HG03135 (cell line): ENCODE data around the gene RFC2.
"Not testable (repeated sequence)": the region's sequence is repeated elsewhere in the genome, so short reads cannot be mapped to it uniquely, and the experiment has no call there.

ENCODE experiments used
- ATAC-seq: cut with Tn5 transposase; IDR thresholded peaks from one replicate; pipeline ENCODE4 v1.9.1; 2021; ENCODE audit warnings: mild to moderate bottlenecking, moderate library complexity; ENCODE audit not compliant: unreplicated experiment

RFC2 gene

DNA sequence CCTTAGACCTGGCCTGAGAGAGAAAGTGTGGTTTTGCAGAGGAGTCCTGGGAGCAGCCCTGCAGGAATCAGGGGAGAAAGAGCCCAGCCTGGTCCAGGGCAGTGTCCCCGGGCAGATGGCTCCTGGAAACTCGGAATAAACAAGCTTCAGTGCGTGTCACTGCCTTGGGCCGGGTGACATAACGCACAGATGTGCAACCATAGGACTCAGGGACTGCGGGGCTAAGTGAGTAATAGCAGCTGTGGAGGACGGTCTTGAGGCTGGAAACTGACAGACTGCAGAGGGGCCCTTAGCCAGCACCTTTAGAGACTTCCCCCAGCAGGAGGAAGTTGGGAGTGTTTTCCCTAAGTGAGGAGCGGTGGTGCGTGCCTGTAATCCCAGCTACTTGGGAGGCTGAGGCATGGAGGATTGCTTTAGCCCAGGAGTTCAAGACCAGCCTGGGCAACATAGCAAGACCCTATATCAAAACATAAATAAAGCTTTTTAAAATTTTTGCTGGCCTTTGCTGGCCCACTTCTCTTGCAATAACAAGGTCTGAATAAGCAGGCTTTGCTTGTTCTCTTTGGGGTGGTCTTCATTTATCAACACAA lies 29.8 kb upstream of the RFC2 start:
- no peak for ATAC-seq

DNA sequence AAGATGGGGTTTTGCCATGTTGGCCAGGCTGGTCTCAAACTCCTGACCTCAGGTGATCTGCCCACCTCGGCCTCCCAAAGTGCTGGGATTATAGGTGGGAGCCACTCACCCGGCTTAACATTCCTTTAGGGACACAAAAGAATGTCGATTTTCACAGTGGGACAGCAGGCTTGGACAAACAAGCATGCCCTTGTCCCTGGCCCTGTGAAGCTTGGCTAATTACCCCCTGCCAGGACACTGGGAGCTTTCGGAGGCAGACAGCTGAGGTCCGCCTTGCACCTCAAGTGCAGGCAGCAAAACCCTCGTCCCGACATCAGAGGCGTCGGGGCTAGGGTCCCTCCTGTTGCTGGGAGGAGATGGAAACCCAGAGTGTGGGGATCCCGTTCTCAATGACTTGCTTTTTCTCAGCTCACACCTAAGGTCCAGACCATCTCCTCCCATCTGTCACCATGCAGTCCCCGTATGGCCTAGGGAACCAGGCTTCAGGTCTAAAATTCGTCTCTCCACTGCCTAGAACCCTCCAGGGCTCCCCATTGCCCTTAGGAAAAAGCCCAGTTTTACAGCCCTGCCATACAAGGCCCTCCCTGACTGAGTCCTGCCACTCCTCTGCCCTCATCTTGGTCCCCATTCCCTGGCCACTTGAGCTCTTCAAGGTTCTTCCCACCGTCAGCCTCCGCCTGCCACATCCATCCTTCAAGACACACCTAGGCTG lies 28.7 kb upstream of the RFC2 start:
- ATAC-seq = no peak

DNA sequence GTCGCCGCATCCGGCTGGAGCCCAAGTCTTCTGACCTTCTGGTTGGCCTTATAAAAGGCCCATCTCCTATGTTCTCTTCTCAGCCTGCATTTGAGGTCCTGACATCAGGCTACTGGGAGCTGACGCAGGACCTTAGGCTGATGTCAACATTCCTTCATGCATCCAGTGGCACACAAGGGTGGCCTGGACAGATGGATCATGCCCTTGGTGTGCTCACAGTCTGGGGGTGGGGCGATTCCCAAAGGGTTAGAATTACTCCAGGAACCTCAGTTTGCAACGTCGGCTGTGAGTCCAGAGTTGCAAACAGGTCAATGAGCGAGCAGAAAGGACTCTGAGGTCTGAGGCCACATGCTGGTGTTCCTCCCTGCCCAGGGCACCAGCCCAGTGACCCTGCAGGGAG lies 26.8 kb upstream of the RFC2 start:
- no peak for ATAC-seq

DNA sequence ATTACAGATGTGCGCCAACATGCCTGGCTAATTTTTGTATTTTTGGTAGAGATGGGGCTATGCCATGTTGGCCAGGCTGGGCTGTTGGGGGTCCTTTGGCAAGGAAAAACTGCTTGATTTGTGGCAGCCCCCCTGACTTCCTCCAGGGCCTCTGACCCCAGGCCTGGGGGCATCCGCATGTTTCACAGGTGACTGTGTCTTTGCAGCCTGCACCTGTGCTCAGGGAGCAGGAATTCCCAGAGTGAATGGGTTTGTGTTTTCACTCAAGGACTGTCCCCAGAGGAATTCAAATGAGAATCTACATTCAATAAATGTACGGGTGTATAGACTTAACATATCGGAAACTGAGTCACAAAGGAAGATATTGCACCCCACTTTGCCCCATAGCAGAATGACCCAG lies 23.4 kb upstream of the RFC2 start:
- no peak for ATAC-seq

DNA sequence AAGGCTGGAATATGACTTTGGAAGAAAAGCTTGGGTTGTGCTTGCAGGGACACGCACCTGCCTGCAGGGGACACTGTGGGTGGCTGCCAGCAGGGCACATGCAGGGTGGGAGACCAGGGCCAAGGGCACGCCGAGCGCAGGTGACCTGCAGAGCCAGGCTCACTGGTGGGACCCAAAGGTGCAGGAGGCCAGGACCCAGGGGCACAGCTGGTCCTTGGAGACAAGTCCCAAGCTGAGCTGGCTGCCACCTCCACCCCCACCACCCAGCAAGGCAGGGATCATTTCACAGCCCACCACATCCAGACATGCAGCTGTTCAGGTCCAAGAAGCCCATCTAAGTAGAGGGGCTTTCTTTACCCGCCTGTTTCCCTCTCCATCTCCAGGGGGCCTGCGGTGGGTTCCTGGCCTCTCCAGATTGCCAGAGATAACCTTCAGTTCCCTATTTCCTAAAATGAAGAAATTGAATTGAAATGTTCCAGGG lies 21.2 kb upstream of the RFC2 start:
- ATAC-seq = no peak

DNA sequence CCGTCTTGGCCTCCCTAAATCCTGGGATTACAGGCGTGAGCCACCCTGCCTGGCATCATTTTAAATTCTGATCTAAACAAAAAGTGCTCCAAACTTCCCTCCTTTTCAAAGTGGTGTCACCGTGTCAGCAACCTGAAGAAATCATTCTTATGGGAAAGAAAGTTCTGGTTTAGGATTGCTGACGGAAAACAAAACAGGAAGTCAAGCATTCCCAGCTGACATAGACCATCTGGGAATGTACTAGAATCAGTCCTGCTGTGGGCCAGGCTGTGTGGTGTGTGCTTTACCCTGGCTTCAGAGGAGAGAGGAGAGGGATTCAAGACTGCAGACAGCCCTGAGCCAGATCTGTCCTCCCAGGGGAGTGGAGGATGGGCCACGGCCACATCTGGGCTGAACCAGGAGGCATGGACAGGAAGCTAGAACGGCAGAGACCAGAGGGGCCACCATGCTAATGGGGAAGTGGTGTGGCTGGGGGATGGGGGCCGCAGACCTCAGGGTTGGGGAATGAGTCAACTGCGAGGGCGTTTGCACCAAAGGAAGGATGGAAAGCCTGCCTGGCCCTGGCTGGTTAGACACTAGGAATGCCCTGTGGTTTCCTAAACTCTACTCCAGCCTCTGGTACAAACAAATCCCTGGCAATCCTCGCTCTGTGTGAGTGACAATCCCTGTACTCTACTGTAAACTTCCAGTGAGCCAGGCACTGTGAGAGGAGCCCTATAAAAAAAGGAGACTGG lies 18.3 kb upstream of the RFC2 start:
- ATAC-seq = peak; percentile 61

DNA sequence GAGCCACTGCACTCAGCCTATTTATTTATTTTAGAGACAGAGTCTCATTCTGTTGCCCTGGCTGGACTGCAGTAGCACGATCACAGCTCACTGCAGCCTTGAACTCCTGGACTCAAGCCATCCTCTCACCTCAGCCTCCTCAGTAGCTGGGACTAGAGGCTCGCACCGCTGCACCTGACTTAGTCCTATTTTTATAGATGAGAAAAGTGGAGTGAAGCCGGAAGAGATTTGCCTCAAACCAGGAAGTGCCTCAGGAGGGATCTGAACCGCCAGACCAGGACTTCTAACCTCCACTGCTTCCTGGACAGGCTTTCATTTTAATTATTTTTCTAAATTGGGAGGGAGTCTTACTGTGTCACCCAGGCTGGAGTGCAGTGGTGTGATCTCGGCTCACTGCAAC lies 17.5 kb upstream of the RFC2 start:
- no peak for ATAC-seq

DNA sequence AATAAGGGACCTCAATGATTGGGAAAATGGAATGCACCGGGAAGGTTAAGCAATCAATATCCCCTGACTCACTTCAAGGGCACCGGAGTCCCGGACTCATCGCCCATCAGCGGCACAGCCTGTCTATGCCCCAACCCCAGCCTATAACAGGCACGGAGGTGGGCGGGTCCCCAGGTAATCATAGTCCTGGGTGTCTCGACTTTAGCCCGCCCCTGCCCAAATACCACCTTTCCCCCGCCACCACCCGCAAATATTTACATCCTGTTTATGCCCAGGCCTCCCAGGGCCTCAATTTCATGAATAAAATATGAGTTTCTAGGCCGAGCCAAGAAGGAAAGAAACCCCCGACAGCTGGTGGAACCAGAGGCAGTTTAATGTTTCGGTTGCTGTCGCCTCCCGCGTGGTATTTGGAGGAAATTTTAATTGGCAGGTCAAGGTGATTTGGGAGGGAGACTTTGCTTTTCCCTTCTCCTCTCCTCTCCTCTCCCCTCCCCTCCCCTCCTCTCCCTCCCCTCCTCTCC lies 15.6 kb upstream of the RFC2 start:
- ATAC-seq = peak; percentile 31

DNA sequence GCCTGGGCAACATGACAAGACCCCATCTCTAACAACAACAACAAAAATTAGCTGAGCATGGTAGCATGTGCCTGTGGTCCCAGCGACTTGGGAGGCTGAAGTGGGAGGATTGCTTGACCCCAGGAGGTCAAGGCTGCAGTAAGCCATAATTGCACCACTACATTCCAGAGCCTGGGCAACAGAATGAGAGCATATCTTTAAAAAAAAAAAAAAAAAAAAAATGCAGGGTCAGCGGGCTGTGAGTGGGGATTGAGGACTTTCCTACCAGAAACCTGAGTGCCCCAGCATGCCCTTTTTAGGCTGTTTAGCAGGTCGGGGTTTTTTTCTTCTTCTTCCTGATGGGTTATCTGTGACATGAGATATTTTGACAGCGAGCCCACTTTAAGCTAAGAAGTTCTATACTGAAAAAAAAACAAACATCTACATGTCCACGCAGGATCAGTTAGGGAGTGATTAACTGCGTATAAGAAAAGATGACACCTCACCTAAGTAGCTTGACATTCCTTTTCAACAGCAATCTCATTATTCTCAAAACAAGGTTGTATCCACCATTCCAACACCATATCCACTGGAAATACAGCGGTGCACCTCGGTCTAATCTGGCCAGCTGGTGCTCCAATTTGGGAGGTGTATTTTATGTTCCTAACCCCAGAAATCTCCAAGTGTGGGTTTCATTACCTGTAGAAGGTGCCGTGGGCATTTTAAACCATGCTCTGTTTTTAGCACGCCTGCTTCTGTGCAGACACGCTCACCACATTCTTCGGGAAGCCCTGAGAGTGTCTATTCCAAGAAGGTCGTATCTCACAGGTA lies 13.8 kb upstream of the RFC2 start:
- ATAC-seq = no peak

DNA sequence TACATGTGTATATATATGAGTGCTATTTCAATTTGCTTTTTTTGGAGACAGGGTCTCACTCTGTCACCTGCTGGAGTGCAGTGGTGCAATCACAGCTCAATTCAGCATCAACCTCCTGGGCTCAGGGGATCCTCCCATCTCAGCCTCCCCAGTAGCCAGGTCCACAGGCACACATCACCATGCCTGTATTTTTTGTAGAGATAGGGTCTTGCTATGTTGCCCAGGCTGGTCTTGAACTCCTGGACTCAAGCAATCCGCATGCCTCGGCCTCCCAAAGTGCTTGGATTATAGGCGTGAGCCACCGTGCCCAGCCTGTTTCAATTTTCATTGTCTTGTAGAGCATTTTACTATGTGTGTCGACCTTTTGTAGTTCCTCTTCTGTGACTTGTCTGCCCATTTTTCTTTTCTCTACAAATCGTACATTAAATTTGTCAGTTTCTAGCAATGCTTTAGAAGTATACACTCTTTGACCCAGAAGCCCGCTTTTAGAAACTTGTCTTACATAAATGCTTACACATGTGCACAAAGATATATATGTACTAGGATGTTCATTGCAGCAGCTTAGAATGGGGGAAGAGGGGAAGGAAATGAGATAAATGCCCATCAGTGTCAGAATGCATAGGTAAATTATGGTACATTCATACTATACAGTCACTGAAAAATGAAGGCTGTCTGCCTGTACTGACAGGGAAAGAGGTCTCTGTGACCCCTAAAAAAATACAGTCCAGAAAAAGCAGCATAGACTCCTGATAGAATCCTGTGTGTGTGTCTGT lies 12.2 kb upstream of the RFC2 start:
- no peak for ATAC-seq

DNA sequence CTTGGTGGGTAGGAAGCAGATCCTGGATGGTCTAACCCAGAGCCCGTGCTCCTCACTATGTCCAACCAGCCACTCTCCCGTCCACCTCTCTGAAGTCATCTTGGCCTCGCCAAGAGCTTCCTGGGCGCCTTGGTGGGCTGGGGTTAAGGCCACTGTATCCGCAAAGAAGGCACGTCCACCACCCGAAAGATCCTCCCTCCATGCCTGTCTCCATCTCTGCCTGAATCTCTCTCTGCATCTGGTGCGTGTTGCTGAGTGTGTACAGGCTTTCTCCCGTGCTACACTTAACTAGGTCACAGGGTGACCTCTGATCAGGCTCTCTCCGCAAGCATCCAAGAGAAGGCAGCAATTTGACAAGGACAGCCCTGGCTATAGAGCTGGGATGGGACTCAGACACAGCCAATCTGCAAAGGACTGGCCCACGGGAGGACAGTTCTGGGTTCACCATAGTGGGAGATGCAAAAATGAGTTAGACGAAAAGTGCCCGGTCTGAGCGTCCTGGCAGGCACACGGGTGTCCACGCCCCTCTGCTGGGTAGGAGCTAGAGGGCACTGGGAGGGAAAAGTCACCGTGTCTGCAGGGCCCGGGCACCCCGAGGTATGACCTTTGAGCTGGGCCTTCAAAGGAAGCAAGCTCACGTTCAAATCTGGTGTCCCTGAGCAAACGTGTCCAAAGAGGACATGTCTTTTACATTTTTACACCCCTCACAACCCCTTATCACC lies 9.4 kb upstream of the RFC2 start:
- ATAC-seq = no peak

DNA sequence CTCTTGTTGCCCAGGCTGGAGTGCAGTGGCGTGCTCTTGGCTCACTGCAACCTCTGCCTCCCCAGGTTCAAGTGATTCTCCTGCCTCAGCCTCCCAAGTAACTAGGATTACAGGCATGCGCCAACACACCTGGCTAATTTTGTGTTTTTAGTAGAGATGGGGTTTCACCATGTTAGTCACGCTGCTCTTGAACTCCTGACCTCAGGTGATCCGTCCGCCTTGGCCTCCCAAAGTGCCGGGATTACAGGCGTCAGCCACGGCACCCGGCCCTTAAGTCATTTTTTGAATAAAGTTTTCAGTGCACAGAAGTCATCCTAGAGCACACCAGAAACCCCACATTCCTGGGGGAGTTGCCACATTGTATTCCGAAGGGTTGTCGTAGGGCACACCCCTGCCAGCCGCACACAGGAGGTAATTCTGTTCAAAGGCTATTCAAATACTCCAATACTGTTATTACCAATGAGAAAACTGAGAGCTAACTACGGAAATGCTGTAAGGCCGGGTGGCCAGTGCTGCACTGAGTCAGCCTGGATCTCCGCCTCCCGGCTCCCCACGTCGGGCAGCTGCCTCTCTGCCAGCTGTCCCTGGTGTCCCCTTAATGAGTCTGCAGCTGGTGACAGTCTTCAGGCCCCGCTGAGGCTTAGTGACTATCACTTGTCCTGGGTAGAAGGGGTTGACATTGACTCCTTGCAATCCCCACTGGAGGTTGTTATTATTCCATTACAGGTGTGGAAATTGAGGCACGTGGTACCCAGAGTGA lies 8.6 kb upstream of the RFC2 start:
- ATAC-seq = no peak

DNA sequence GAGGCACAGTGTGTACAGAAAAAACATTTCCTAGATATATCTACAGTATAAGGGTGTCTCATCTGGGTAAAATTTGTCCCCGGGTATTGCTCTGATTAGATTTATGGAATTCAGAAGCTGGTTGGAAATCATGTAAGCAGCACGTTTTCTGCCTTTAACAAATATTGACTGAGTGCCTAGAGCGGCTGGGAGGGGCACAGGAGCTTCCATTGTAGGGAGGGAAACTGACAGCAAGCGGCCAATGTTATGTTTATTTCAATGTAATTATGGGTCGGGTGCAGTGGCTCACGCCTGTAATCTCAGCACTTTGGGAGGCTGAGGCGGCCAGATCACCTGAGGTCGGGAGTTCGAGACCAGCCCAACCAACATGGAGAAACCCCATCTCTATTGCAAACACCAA lies 4.4 kb upstream of the RFC2 start:
- no peak for ATAC-seq

DNA sequence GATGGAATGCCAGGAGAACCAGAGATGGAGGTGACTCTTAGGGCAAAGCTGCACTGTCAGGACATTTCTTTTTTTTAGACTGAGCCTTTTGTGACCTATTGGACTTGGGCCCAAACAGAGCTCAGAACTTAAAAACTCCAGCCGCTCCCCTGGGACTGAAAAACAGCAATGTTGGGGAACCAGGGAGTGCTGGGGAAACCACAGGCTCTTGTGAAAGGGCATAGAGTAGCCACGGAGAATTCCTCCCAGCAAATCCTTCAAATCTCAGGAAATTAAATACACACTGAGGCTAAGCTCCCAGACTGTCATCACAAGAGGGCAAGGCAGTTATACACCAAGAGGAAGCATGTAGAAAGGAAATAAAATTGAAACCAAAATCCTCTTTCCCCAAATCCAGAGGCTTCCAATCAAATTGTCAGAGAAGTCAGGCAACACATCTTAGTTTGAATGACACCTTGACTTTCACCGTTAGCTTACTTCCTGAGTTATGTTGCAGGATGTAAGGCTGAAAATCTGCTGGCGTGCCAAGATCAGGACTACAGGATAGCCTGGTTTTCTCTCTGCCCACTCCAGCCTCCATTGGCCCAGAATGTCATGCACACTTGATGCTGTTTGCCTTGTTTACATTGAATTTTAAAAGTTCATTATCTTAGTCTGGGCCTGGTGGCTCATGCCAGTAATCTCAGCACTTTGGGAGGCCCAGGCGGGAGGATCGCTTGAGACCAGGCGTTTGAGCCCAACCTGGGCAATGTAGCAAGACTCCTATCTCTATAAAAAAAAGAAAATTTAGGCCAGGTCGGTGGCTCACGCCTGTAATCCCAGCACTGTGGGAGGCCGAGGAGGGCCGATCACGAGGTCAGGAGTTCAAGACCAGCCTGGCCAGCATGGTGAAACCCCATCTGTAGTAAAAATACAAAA lies 2.6 kb upstream of the RFC2 start:
- ATAC-seq = no peak

DNA sequence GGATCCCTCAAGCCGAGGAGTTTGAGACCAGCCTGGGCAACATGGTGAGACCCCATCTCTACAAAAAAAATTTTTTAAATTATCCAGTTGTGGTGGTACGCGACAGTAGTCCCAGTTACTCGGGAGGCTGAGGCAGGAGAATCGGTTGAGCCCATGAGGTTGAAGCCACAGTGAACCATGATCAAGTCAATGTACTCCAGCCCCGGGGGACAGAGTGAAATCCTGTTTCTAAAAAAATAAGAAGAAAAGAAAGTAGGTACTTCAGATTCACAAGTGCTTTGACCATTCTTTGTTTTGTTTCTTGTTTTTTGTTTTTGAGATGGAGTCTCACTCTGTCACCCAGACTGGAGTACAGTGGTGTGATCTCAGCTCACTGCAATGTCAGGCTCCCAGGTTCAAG lies 1.3 kb upstream of the RFC2 start:
- ATAC-seq = not testable (repeated sequence)

DNA sequence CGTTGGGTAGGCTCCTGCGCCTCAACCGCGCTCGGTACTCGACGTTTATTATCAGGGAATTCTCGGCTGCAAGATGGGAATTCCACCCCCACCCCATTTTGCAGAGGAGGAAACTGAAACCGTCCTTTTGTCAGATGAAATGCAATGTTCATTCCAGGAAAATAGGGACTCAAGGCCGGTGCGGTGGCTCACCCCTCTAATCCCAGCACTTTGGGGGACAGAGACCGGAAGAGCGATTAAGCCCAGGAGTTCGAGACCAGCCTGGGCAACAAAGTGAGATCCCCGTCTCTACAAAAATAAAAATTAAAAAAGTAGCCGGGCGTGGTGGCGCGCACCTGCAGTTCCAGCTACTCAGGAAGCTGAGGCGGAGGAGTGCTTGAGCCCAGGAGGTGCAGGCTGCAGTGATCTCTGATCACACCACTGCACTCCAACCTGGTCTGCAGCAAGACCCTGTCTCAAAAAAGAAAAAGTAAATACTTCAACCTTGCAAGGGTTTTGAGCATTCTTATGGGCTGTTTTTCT lies 720 bp upstream of the RFC2 start:
- ATAC-seq = no peak

DNA sequence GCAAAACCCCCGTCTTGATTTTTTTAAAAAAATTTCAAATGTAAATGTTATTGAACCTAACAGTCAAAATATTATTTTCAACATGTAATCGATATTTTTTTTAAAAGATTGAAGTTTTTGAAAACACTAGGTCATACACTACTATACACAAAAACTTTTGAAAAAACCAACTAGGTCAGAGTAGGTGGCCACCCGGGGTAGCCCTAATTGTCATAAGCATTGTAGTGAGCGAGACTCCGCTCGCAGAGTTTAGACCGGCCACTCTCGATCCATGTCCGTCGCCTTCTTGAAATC lies 417 bp downstream of the RFC2 start:
- ATAC-seq = peak; percentile 12

DNA sequence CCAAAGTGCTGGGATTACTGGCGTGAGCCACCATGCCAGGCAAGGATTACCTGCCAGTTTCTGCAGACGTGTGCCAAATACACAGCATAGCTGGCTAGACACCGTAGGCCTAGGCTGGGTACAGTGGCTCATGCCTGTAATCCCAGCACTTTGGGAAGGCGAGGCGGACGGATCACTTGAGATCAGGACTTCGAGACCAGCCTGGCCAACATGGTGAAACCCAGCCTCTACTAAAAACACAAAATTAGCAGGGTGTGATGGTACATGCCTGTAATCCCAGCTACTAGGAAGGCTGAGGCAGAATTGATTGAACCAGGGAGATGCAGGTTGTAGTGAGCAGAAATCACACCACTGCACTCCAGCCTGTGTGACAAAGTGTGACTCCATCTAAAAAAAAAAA lies 868 bp downstream of the RFC2 start:
- ATAC-seq = no peak
